GM19397 (cell line): ENCODE data around the gene CACNA1E.

Experiments used
- ATAC-seq: cut with Tn5 transposase; IDR thresholded peaks from one replicate; pipeline ENCODE4 v1.9.1; 2021; ENCODE audit warnings: mild to moderate bottlenecking, moderate library complexity; ENCODE audit not compliant: unreplicated experiment

The CACNA1E gene

DNA sequence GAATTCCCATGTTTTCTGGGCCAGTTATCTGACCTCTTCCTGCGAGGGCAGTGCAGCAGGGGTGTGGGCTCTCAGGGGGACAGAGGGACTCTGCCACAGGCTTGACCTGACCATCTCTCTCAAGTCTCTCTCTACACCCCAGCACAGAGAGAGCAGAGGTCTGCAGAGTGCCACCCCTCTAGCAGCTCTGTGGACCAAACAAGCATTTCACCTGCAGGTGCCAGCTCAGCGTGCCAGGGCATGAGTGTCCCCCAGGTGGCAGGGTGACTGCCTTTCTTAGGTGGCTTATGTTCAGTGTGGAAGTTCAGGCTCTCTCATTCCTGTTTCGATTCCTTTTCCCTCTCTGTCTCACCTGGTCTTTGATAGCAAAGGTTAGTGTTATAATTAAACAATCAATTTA lies 191.3 kb downstream of the CACNA1E start:
- no peak for ATAC-seq

DNA sequence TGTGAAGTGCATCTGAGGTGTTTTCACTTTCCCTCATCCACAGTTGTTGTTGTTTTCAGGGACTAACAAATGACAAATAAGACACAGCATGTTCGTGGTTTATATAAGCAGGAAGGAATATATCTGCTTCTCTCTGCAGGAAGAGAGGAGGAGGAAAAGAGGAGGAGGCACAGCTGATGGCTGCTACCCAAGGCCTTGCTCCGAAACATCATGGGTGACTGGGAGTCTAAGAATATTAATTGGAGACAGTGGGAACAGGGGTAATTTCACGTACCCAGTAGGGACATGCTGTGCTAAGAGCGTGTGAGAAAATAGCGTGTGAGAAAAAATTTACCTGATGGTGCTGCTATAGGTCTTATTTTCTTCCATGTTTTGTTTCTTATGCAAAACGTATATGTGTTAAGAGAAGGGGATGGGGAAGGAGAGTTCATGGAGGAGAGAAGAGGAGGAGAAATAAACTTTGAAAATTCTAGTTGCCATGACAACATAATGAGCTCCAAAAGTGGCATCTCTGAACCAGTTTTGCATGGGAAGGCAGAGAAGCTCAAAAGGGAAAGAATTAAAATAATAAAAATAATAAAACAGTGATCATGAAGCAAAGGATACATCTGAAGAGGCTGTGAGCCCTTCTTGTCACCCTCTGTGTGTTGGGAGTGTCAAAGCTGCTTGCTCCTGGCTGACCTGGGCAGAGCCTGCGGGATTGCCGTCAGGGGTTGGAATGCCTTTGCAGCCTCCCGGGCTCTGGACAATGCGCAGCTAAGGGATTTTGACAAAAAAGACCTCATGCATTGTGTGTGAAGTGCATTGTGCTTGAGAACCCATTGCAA lies 192.0 kb downstream of the CACNA1E start:
- ATAC-seq = no peak

DNA sequence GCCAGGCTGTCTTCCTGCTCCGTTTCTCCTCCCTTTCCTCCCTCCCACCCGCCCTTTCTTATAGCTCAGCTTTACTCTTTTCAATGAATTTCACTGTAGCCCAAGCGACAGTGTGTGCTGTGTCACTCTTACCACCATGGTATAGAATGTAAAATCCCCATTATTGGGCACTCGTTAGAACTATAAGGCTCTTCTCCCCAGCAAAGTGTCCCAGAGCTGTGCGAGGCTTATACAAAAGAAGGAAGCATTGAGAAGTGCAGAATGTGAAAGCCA lies 192.5 kb downstream of the CACNA1E start:
- ATAC-seq = no peak

DNA sequence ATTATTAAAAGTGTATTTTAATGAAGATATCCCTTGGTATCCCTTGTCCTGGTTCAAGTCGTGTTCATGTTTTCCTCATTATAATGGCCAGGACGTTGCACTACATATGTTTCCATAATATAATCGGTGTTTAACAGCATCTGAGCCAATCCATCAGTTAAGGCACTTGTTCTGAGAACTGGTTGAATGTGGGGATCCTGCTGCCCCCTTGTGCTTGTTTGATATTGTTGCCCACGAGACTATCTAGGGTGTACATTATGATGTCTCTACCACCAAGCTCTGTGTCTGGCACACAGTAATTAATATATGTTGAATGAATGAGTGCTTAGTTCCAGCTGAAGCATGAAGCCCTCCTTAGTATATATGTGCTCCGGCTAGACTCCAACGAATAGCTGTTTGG lies 193.0 kb downstream of the CACNA1E start:
- no peak for ATAC-seq

DNA sequence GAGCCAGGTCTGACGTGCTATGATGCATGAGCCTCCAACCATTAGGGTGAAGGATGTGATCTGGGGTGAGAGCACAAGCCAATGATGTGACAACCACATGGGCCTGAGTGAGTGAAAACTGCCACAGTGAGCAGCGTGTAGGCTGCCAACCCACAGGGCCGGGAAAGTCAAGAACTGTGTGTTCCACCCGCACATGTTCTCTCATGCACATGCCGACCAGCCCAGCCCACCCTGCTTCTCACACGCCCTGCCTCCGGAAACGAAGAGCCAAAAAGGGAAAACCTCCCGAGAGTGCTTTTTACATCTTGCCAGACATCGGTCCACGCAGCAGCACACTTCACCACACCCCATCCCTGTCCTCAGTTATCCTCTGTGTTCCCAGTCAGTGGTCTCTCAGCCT lies 197.0 kb downstream of the CACNA1E start:
- no peak for ATAC-seq

DNA sequence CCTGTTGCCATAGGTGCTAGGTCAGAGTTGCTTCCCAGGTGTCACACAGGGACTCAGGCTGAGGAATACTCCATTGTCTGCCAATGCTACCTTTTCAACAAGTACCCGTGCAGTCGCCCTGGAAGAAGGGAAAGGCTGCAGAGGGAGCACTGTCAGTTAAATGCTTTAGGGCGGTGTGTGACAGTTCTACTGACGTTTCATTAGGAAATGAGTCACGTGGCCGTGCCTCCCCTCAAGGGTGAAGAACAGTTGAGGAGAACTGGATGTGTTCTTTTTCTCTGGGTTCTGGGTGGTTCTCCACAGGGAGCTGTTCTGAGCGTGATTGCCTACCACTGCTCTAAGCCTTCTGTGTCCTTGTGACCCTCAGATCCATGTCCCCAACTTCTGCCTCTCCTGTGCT lies 197.6 kb downstream of the CACNA1E start:
- ATAC-seq = no peak

DNA sequence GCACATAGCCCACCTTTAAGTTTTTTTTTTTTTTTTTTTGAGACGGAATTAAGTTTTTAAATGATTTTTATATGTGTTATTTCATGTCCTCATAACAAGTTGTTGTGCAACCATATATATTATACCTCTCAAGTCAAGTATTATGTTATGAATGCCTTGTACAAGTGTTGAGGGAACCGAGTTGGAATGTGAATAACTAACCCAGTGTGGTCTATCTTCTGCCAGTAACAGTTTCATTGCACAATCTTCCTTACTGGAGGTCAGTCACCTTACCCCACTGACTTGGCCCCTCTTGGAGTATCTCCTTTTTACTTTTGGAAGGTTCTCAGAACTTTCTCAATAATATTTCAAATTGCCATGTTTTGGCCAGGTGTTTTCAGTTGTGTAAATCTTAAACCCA lies 201.9 kb downstream of the CACNA1E start:
- ATAC-seq = no peak

DNA sequence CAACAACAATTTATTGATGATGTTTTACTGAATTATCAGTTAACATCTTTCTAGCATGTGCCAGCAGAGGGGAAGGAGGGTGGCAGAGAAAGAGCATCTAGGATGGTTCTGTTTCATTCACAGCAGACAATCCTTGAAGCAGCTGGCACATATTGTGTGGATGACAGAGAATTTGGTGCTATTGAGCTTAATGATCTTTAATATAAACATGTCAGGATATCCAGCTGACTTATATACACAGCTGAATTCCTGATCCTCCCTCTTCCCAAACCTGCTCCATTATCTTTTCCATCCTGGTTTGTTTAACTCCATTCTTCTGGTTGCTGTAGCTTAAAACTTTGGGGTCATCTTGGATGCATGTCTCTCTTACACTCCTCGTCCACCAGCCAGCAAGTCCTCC lies 218.6 kb downstream of the CACNA1E start:
- no peak for ATAC-seq

DNA sequence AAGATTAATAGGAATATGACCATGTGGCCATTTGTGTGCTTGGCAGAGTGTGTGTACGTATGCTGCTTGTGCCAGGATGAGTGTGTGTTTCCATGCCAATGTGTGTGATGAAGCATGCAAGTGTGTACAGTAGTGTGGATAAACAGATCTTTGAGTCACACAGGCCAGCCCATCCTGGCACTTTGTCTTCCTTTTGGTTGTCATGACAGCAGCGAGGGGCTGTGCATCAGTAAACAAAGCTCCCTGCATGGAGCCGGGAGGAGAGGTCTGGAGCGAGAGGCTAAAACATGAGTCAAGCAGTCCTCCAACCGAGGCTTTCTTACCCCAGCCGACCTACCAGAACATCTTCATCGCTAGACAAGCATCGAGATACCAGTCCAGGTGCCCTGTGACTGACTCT lies 221.2 kb downstream of the CACNA1E start:
- no peak for ATAC-seq

DNA sequence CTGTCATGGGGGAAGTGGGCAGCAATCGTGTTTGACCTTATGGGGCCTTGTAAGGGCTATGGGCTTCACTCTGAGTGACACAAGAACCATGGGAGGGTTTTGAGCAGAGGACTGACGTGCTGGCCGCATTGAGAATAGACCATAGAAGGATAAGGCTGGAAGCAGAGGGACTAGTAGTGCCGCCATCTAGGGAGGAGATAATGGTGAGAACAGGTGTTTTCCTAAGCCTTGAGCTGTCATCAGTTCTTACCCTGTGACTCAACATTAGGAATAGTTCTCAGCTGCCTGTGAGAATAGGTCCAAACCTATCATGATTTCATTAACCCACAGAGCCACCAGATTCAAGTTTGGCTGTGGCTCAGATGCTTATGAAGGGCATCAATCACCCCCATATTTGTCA lies 228.5 kb downstream of the CACNA1E start:
- no peak for ATAC-seq

DNA sequence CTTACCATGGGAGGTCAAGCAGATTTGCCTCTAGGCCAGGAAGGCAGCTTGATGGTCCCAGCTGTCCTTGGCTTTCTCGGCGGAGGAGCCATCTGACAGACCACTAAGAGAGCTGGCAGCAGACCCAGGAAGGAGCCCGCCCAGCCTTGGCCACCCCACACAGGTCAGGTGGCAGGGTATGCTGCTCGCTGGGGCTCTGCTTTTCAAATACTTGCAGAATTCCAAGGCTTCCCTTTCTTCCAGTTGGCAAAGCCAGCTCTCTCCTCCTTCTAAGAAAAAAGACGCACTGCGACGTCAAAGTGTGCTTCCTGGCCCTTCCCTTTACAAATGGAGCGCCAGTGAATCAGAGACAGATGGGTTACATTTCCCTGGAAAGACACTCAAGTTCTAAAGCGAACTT lies 229.4 kb downstream of the CACNA1E start:
- ATAC-seq = no peak

DNA sequence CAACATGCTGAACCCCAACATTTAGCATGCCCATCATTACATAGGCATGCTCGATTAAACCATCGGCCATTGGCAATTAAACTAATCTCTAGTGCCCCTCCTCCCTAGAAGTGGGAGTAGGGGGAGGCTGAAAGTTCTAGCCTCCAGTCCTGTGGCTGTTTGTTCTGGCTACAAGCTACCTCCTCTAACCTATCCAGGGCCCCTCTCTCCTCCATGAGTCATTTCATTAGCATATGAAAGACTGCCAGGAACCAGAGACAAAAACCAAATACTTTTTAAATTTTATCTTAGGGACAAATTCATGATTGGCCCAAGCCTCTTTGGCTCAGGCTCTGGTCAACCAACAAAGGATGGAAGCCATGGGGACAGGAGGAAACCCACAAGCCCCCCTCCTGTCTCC lies 231.1 kb downstream of the CACNA1E start:
- no peak for ATAC-seq

DNA sequence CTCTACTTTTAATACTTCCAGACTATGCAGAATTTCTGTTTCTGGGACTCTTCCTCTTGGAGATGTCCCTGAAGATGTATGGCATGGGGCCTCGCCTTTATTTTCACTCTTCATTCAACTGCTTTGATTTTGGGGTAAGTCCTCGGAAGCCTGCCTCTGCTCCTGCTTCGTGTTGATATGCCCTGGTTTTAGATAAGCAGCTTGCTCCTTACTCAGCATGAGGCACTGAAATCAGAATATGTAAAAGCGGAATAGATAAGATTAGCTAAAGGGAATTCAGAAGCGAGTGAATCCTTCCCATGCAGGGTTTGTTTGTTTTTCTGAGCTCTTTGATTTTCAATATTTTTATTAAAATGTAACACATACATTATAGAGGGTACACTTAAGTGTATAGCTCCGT lies 234.7 kb downstream of the CACNA1E start:
- ATAC-seq = no peak

DNA sequence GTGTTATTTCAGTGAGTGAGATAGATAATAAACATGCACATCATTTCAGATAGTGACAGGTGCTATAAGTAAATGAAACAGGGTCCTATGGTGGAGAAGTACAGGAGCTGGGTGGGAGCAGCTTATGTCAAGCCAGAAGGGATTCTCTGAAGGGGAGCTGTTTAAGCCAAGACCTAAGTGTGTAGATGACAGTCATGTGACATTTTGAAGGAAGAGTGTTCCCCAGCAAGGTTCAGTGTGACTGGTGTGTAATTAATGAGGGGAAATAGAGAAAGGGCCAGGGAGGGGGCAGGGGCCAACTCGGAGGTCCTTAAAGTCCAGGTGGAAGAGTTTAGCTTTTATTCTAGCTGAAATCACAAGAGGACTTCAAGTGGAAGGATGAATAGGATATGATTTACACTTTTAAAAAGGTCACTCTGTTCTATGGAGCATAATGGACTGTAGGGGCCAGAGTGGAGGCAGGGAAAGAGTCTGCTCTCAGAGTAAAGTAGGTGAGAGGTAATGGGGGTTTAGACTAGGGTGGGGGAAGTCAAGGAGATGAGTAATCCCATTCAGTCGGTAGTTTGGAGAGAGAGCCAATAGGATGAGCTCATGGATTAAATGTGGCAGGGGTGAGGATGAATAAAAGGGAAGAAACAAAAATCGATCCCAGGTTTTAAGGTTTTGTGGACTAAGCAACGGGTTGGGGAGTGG lies 243.1 kb downstream of the CACNA1E start:
- ATAC-seq = no peak

DNA sequence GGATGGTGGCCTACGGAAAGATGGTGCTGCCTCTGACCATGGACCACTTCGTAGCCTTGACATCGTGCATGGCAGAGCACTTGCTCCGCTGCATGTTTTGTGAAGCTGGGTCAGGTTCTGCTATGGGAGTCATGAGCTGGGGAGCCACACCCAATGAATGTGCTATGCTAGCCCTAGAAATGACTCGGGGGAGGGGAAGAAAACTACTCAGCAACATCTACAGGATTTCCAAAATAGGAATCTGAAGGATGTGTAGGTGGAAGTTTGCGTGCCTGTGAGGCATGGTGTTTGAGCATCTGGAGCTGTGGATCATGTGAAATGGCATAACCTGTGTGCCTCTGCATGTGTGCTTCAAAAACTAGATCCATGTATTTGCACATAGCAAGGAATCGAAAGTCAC lies 247.3 kb downstream of the CACNA1E start:
- no peak for ATAC-seq

DNA sequence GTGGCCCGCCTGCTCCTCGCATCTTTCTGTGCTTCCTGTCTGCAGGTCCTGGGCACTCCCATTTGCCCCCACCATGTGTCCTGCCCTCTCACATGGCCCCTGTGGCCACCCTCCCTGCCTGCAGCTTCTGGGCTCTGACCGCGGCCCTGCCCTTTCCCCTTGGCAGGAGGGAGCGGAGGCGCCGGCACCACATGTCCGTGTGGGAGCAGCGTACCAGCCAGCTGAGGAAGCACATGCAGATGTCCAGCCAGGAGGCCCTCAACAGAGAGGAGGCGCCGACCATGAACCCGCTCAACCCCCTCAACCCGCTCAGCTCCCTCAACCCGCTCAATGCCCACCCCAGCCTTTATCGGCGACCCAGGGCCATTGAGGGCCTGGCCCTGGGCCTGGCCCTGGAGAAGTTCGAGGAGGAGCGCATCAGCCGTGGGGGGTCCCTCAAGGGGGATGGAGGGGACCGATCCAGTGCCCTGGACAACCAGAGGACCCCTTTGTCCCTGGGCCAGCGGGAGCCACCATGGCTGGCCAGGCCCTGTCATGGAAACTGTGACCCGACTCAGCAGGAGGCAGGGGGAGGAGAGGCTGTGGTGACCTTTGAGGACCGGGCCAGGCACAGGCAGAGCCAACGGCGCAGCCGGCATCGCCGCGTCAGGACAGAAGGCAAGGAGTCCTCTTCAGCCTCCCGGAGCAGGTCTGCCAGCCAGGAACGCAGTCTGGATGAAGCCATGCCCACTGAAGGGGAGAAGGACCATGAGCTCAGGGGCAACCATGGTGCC lies 249.1 kb downstream of the CACNA1E start:
- ATAC-seq = no peak

DNA sequence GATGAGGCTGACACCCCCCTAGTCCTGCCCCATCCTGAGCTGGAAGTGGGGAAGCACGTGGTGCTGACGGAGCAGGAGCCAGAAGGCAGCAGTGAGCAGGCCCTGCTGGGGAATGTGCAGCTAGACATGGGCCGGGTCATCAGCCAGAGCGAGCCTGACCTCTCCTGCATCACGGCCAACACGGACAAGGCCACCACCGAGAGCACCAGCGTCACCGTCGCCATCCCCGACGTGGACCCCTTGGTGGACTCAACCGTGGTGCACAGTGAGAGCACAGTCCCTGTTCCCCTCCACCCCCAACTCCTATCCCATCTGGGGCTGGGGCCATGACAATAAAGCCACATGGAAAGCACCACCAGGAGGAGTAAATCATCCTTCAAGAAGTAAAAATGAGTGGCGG lies 250.2 kb downstream of the CACNA1E start:
- ATAC-seq = no peak

DNA sequence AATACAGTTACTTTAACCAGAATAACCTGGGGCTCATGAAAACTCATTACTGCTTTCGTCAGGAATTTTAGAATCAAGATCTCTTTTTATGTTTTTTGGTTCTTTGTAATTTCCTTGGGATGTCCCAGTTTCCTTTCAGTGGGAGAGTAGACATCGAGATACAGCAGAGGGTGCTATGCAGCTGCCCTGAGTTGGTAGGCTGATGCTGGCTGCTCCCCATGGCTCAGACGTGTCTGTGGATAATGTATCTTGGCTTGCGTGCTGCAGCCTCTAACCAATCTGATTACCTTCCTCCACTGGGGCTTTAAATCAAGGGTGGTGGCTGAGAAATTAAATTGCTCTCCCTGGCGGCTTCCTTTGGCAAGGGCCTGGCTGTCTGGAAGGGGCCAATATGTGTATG lies 253.7 kb downstream of the CACNA1E start:
- ATAC-seq = no peak

DNA sequence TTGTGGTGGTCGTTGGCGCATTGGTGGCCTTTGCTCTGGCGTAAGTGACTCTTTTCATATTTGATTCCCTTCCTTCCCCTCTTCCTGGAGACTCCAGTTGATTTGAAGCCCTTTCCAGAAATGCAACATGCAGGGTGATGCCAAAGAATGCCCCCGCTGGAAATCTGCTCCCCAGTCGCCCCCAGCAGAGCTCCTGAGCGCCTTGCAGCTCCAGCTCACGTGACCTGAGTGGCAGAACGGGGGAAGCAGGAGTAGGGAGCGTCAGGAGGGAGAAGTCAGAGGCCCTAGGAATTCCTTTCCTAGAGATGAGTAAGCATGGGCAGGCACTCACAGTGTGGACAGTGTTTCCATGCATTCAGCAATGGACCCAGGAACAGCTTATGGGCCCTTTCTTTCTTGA lies 255.9 kb downstream of the CACNA1E start:
- ATAC-seq = no peak

DNA sequence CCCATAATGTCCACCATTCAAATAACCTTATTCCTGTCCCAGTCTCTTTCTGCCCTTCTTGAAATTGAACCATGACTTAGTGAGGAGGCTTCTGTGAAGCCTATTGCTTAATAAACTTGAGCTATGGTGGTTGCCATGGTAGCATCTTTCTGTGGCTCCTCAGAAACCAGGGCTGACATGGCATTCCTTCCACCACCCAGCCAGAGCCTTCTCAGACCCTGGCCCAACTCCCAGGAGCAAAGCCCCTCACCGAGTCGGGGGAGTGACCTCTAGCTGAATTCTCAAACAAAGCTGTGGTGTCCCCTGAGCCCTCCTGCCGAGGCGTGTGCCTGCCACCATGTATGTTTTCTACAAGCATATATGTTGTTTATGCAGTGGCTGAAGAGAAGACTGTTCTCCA lies 259.1 kb downstream of the CACNA1E start:
- ATAC-seq = no peak

DNA sequence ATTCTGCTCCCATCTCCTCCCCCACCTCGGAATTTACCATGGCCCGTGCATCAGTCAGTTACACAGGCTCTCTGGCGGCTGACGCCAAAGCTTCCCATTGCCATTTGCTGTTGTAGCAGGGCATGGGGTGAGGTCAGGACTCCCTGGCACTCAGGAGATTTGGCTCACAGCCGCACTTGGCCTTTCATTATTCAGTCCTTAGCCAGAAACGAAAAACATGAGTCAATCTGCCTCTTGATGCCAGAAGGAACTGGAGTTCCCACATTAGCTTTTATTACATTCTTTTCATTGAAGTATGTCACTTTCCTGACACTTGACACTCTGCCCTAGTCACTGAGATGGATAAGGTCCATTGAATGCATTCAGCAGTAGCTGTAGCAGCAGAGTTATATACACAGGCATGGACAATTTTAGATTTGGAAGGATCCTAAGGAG lies 260.6 kb downstream of the CACNA1E start:
- ATAC-seq = no peak

DNA sequence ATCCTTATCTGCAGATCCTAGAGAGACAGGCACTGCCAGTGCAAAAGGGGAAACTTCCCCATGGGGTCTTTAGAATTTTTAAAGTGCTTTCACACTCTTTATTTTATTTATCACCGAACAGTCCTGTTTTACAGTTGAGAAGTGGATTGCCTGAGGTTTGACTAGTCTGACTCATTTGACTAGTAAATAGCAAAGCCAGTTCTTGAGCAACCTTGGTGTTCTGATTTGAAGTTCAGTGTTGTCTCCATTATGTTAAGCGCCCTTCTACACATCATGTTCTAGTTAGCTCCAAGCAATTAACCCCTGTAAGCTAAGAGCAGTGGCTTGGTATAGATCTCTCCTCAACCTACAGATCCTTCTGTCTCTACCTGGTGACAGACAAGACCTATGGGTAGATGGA lies 262.9 kb downstream of the CACNA1E start:
- ATAC-seq = no peak
